Sigmoid colon (tissue), 4 donors: Measurements from ENCODE around the gene UPP1.

Experiments
- EP300 ChIP-seq, 4 donors: sonication (generic); formaldehyde crosslinking; IDR thresholded peaks; one replicate each; pipeline ENCODE4 v1.6.1; 2017; ENCODE audit warnings: antibody characterized with exemption in 4 of 4
- POLR2A ChIP-seq, 2 donors: fragments of 450-650 bp; IDR thresholded peaks; one replicate each; pipeline ENCODE4 v1.6.1; 2016; ENCODE audit warnings: antibody characterized with exemption in 2 of 2, mild to moderate bottlenecking in 2 of 2, moderate library complexity in 2 of 2
- TF ChIP-seq, protein P1 (sequence below), 4 experiments: fragments of 450-650 bp in 3 of 4; fragments of 200-600 bp in 1 of 4; IDR thresholded peaks; one replicate each; pipeline ENCODE4 v1.5.1; 2016 to 2019; ENCODE audit warnings: antibody characterized with exemption in 4 of 4, mild to moderate bottlenecking in 3 of 4, moderate library complexity in 2 of 4

DNA sequence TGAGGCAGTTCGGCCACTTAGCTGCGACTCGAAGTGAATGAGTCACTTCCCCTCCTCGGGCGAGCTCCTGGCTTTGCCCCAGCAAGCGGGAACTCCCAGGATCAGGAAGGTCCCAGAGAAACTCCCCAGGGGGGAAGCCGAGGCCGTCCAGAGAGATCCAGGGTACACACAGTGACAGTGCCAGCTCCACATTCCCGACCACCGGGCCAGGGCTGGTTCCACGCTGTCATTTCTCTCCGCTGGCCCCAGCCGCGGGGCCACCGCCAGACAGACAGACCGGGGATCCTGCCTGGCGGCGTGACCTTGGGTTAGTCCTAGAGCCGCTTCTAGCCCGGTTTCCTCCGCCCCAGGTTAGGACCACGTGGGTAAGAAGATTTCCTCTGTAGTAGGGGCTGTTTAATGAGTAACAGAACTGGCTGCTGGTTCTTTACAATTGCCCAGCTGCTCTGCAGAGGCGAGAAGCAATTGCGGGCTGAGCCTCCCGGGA is 463 bp upstream of the UPP1 start:
- TF ChIP-seq EP300 (IDR thresholded peaks at IDR 0.05) (no peak), POLR2A (IDR thresholded peaks at IDR 0.05) (no peak)
- TF ChIP-seq, protein P1, sequence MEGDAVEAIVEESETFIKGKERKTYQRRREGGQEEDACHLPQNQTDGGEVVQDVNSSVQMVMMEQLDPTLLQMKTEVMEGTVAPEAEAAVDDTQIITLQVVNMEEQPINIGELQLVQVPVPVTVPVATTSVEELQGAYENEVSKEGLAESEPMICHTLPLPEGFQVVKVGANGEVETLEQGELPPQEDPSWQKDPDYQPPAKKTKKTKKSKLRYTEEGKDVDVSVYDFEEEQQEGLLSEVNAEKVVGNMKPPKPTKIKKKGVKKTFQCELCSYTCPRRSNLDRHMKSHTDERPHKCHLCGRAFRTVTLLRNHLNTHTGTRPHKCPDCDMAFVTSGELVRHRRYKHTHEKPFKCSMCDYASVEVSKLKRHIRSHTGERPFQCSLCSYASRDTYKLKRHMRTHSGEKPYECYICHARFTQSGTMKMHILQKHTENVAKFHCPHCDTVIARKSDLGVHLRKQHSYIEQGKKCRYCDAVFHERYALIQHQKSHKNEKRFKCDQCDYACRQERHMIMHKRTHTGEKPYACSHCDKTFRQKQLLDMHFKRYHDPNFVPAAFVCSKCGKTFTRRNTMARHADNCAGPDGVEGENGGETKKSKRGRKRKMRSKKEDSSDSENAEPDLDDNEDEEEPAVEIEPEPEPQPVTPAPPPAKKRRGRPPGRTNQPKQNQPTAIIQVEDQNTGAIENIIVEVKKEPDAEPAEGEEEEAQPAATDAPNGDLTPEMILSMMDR (IDR thresholded peaks at IDR 0.05), result no peak
